Measurements from ENCODE around the gene RERGL.
"Not testable (repeated sequence)": the region's sequence is repeated elsewhere in the genome, so short reads cannot be mapped to it uniquely, and the experiment has no call there.

Gene RERGL, protein sequence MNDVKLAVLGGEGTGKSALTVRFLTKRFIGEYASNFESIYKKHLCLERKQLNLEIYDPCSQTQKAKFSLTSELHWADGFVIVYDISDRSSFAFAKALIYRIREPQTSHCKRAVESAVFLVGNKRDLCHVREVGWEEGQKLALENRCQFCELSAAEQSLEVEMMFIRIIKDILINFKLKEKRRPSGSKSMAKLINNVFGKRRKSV

DNA sequence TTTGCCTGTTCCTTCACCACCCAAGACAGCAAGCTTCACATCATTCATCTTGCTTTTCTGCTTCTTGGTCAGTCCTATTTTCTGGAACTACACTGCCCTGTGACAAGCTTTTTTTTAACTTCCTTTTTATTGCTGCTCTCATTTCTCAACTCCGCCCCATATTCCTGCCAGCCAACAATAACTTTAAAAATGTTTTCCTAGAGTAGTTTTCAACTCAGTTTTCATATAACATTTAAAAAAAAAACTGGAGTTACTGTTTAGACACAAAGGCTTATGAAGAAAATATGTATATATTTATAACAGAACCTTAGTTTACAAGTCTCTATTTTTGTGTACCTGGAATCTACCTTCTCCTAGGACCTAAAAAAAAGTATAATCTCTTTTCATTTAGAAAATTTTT is at the start of gene RERGL:
Gene RERGL, minus strand, starts transcription at position 101 of the 400 bp plus-strand sequence. Its CDS starts 53 bp downstream, at position 48.
- DNase-seq = no peak

DNA sequence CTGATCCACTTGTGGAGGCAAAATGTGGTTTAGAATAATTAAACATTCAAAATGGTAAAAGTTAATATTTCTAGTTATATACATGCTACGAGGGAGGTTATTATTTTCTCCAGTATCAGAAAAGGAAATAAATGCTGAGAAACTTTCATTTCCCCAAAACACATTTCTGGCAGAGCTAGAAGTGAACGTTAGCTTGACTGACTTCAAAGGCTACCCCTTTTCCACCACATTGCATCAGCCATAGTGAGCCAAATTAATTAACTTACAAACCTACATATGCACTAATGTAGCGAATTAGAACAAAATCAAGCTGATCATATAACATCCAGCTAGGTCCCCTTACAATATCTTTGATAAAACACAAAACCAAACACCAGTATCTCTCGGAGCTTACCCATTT is 49.3 kb upstream of the RERGL start:
- no peak for DNase-seq

DNA sequence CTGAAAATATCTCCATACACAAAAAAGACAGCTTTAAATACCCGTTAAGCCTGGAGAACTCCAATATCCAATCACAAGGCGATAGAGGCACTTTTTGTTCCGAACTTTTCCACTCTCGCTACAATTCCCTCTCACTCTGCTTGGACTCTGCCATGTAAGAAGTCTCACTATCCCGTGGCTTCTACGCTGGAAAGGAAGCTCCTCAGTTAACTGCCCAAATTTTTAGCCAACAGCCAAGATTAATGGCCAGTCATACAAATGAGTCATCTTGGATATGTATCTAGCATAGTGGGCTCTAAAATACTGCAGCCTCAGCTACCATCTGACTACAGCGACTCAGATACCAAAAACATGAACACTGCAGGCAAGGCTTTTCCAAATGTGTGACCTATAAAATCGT is 45.5 kb upstream of the RERGL start:
- DNase-seq = no peak

DNA sequence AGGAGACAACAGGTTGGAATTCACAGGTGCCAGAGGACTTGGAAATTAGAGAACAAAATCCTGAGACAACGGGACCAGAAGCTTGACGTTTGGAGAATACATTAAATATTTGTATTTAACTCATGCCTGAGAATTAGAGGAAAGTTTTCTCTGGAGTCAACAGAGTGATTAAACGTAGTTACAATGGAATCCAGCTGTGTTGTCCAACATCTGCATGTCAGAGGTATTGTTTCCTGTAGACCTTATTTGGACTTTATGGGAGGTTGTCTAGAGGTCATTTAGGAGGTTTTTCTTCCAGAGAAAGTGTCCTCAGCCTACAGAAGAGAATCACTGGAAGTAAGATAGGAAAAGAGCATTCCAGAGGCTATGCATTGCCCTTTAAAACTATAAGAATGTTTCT is 45.1 kb upstream of the RERGL start:
- DNase-seq = no peak

DNA sequence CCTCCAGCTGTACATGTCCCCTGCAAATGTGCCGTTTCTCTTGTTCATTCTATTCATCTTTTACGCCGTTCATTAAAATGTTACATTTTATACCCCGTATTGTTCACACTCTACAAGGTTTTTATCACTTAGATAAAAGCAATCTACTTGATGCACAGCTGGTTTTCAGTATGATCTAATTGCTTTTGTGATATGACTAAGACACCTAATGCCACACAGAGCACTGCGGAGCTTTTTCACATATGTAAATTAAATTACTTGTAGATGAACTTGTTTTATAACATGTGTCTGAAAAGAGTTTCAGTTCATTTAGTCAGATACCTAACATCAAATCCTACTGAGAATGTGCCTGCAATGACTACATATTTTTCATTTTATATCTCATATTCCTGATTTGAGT is 40.9 kb upstream of the RERGL start:
- no peak for DNase-seq

DNA sequence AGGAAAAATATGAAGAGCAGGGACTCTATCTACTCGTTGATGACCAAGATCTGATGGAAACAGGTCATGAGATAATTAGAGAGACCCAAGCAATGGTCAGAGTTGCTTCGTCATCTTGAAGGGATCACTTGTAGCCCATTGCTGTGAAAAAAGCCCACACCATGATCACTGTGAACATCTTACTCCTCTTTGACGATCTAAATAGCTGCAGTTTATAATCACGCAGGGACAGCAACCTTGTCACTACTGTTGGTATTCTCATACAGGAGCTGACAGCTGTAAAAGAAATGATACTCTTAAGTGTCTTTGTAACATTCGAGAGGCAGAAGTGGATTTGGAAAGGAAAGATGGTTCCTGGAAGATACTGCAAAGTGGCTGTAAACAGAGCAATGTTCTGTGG is 33.7 kb upstream of the RERGL start:
- no peak for DNase-seq

DNA sequence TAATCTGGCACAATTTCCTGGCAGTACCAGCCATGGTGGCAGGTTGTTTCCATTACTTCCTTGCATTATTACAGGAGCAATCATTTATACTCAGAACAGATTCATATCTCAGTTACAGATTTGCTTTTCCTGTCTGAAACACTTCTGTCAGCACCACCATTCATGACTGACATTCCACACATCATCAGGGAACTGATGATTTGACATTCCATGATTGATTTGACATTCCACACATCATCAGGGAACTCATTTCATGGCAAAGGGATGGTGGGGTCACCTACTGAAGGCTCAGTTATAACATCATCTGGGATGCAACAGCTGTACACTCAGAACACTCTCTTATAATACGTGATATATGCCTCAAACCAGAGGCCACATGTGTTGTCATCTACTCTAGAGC is 30.9 kb upstream of the RERGL start:
- no peak for DNase-seq

DNA sequence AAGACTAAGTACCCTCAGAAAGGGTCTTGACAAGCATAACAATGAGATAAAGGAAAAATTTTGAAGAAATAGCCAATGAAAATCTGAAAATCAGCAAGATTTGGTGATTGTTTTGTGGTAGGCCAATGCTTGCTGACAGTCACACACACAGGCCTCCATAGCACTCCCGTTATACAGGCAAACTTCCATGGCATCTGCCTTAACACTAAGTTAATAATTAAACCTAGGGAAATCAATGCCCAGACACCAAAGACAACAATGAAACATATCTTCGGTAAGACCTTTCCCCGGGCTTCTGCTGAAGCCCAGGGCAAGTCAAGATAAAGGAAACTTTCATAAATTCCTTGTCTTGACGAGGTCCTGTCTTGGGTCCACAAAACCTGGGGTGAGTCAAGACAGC is 18.6 kb upstream of the RERGL start:
- no peak for DNase-seq

DNA sequence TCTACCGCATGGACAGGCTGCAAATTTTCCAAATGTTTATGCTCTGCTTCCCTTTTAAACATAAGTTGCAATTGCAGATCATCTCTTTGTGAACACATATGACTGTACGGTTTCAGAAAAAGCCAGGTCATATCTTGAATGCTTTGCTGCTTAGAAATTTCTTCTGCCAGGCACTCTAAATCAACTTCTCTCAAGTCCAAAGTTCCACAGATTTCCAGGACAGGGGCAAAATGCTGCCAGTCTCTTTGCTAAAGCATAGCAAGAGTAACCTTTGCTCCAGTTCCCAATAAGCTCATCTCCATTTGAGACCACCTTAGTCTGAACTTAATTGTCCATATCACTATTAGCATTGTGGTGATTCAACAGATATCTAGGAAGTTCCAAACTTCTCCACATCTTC is 13.6 kb upstream of the RERGL start:
- DNase-seq = no peak

DNA sequence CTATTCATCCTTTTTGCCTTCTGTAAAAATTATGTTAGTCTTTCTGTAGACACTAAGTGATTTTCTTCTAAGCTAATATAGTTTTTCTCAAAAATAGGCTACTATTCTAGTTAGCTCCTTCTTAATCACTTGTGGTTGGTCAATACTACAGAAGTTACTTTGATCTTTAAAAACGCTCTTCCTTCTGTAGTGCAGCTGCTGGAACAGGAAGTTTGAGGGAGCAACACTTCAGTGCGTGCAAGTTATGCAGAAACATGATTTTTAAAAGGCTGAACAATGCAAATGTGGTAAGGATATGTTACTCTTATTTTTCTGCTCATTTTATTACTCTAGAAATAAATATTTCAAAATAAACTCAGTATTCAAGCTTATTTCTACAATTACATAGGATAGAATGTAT is 11.1 kb upstream of the RERGL start:
- no peak for DNase-seq

DNA sequence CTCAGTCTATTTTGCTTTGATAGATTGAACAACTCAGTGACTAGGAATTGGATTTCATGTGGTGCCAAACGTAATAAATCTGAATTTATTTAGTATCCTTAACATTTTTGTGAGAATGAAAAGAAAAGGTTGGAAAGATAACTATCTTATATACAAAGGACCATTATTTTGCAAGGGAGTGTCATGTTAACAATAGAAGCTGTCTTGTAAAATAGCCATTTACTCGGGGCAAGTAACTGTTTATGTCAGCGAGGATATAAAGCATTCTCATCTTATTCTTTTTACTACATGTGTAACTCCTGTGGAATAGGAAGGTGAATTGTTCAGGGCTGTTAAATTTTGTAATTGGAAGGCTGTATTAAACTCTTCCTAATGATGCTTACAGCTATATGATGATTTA is 5.9 kb downstream of the RERGL start:
- no peak for DNase-seq

DNA sequence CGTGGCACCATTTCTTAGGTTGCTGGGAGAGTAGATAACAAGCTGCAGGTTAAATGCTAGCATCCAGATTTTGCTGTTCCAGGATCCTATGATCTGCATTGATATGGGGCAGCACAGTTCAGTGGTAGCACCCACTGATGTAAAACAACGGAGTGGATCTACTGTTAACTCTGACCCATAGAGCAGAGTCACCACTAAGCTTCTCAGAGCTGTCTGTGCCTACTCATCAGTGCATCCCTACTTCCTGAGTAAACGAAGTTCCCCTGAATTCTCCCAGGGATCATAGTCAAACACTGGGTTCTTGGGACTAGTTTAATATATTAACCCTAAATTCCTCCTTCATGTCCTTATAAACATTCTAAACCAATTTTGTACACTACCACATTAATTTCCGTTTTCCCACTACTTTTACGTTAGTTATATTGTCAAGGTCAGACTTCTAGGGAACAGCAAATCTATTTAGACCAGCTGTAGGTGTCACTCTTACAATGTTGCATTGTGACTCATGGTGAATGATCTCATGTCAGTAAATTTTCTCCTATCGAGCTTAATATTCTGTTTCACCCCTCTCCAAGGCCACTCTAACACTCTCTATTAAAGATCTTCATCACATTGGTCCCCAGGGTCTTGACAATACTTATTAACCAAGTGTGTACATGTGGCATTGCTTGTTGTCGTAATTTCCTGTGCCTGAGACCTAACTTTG is 10.3 kb downstream of the RERGL start:
- no peak for DNase-seq

DNA sequence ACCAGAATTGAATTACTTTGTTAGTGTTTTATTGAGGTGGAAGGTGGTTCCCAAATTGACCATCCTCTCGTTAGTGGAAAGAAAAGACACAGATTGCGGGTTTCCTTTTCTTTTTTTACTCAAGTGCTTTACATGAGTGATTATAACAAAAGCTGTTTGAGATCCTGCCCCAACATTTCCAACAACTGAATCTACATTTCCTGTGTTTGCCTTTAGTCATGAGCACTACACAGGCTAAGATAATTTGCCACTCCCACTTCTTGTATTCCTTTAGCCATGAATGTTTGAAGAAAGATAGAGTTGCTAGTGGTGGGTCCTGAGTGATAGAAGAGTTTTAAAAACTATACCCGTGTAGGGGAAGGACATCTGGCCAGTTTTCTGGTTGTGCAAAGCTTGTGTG is 16.0 kb downstream of the RERGL start:
- no peak for DNase-seq

DNA sequence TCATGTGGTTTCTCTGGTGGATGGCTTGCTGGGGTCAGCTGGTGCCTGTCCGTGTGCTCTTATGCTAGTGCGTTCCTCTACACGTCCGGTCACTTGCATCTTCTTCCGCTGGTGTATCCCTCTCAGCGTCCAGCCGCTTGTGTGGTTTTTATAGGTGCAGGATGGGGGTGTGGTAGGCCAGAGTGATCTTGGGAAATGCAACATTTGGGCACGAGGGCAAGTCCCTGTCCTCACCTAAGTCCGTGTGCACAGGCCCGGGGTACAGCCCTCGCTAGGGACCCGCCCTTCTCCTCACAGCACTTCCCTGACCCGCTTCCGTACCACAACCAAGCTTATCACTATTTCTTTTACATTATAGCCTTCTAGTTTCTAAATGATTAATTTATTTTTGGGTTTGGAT is 17.3 kb downstream of the RERGL start:
- DNase-seq = no peak

DNA sequence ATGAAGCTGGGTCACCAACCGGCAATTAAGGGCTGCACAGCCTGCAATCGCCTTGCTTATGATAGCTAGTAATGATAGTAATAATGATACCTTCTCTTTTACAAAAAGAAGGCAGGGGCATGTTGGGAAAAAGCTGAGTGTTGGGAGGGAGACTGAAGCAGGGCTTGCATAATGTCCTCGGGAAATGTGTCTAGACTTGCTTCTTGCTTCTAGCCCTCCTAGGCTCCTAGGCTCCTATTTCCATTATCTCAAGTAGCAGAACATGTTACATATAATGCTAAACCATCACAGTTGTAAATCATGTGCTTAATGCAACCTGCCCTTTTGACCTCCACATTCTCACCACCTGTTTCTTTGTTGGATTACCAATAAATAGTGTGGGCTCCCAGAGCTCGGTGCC is 18.7 kb downstream of the RERGL start:
- DNase-seq = no peak

DNA sequence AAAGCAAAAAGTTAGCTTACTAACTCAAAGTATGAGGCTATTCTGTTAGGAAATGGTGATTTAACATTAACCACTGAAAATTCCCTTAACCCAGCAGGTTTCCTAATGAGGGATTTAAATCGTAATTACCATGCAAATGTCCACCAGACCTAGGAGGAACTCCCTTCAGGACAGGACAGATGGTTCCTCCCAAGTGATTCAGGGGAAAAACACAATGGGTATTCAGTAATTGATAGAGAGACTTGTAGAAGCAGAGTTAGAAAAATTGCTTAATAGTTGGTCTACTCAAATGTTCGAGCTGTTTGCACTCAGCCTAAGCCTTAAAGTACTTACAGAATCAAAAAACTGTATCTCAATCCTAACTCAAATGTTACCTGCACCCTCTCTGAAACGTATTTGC is 21.6 kb downstream of the RERGL start:
- no peak for DNase-seq

DNA sequence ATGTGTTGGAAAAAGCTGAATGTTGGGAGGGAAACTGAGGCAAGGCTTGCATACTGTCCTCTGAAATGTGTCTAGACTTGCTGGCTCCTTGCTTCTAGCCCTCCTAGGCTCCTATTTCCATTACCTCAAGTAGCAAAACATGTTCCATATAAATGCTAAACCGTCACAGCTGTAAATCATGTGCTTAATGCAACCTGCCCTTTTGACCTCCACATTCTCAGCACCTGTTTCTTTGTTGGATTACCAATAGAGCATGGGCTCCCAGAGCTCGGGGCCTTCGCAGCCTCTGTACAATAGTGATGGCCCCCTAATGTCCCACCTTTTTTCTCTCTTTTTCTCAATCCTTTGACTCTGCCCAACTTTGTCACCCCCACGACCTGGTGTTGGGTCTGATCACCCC is 23.3 kb downstream of the RERGL start:
- no peak for DNase-seq

DNA sequence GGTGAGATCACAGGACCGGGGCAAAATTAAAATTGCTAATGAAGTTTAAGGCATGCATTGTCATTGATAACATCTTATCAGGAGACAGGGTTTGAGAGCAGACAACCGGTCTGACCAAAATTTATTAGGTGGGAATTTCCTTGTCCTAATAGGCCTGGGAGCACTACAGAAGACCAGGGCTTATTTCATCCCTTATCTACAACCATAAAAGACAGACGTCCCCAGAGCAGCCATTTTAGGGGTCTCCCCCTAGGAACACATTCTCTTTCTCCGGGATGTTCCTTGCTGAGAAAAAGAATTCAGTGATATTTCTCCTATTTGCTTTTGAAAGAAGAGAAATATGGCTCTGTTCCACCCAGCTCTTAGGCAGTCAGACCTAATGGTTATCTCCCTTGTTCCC is 27.1 kb downstream of the RERGL start:
- not testable (repeated sequence) for DNase-seq

DNA sequence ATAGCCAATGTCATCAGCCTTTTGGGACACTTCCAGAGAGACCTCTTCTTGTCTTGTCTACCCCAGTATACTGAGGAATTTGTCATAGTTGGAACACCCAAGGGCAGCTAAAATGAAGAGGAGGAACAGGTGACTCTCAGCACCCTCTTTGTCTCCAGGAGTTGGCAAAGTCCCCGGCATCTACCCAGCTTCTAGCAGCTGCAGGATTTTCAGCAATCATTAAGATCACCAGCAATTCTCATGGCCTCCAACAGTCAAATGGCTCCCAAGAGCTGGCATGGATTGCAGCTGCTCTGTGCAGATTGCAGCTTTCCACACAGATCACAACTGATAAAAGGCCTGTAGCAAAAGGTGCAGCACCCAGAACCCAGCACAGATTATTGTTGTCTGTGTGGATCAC is 32.9 kb downstream of the RERGL start:
- DNase-seq = no peak

DNA sequence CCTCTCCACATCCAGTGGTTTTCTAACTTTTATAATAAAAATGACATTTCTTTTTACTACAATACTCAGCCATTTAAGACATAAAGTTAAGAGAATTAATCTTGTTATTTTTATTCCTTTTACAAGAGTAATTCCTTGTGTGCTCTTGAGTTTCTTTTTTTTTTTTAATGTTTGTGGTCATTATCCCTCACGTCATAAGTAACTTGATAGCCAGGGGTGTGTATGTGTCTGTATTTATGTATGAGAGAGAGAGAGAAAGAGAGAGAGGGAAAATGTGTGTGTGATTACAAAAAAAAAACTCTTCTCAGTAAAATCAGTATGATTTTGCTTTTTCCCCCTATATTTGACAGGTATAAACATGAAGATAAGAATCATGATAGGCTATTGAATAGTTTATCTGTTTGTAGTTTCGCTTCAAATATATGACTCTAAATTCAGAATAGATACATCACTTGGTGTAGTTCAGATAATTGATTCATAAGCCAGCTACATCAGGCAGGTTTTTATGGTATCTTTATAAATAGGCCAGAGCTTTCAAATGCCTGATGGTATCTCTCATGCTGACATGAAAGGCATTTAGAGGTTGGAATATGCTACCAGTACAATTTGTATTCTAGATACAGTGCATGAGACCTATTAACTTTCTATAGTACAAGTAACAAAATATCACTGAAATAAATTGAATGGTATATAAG is 34.9 kb downstream of the RERGL start:
- DNase-seq = no peak

DNA sequence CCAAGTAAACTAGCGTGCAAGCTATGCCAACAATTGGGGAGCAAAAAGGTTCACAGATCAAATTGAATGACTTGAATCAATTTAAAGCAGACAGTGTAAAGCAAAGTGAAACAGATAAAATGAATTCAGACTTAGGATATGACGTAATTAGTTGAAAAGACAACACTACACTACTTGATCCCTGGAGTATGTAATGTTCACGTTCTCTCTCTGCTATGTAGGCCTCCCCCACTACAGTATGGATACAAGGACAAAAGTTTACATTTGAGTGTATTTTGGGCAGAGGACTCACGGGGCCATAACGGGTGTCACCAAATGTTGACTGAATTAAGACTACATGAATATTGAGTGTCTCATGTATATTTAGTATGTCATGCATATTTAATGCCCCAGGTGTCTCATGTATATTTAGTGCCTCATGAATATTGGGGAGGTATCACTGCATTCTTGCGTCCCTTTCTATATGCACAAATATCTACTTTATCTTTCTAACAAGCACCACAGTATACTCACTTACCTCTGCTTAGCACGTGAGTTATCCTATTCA is 44.5 kb downstream of the RERGL start:
- DNase-seq = no peak

DNA sequence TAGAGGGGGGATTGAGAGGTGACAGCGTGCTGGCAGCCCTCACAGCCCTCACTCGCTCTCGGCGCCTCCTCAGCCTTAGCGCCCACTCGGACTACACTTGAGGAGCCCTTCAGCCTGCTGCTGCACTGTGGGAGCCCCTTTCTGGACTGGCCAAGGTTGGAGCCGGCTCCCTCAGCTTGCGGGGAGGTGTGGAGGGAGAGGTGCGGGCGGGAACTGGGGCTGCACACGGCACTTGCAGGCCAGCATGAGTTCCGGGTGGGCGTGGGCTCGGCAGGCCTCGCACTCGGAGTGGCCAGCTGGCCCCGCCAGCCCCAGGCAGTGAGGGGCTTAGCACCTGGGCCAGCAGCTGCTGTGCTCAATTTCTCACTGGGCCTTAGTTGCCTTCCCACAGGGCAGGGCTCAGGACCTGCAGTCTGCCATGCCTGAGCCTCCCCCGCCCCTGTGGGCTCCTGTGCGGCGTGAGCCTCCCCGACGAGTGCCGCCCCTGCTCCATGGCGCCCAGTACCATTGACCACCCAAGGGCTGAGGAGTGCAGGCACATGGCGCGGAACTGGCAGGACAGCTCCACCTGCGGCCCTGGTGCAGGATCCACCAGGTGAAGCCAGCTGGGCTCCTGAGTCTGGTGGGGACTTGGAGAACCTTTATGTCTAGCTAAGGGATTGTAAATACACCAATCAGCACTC is 49.8 kb downstream of the RERGL start:
- not testable (repeated sequence) for DNase-seq

All from activated CD8-positive, alpha-beta memory T cell treated with anti-CD3 and anti-CD28 coated beads, Interleukin-2, amount 50 U/mL, for 48 hours (primary cell).